H1 (cell line): ENCODE measurements around the gene MDFIC. TPM values are rescaled to one million over a fixed set of nuclear protein-coding genes. Genes with fewer than 3 reads are reported as not detected.
A peak's percentile ranks its signal among the peaks of the same experiment; 100 is the strongest.

Experiments
- CTCF ChIA-PET: fragments of 300-600 bp; sonication (Branson Sonifier 250); formaldehyde crosslinking; loops from one replicate; lab custom pipeline; 2021; ENCODE audit not compliant: partially characterized antibody; lab: Charles Lee
- POLR2A ChIA-PET: fragments of 300-600 bp; sonication (Branson Sonifier 250); formaldehyde crosslinking; loops from one replicate; lab custom pipeline; 2021; ENCODE audit warnings: inconsistent platforms; ENCODE audit not compliant: partially characterized antibody; lab: Charles Lee
- DNase-seq, 2 experiments: peaks; one replicate each; pipeline versions ENCODE4 v3.0.0 to v3.0.0-alpha.2; 2010 to 2022; ENCODE audit warnings: low spot score in 2 of 2, low read depth in 1 of 2, mixed read lengths in 1 of 2
- FAIRE-seq: peaks from 2 replicates; lab custom pipeline; 2011; peaks lifted over from hg19 to GRCh38; lab: Jason Lieb, UNC
- H2AFZ ChIP-seq: 2 replicates; pipeline ENCODE4 v1.8.1; 2012; ENCODE audit warnings: low read length, inconsistent platforms
- H2AK5ac ChIP-seq: 2 replicates; pipeline ENCODE4 v1.6.1; 2013; ENCODE audit warnings: low read depth, low read length
- H2BK120ac ChIP-seq: replicated peaks from 2 replicates; pipeline ENCODE3; 2013; ENCODE audit warnings: low read depth, low read length, inconsistent platforms
- H2BK12ac ChIP-seq: 2 replicates; pipeline ENCODE4 v1.6.1; 2013; ENCODE audit warnings: low read depth, low read length
- H2BK15ac ChIP-seq: 2 replicates; pipeline ENCODE4 v1.6.1; 2013; ENCODE audit warnings: low read length
- H2BK20ac ChIP-seq: 2 replicates; pipeline ENCODE4 v1.6.1; 2013; ENCODE audit warnings: low read length
- H2BK5ac ChIP-seq: 2 replicates; pipeline ENCODE4 v1.6.1; 2013; ENCODE audit warnings: low read depth, low read length
- H3K14ac ChIP-seq: 2 replicates; pipeline ENCODE4 v1.6.1; 2013; ENCODE audit warnings: inconsistent platforms; ENCODE audit not compliant: insufficient read length
- H3K18ac ChIP-seq: 2 replicates; pipeline ENCODE4 v1.6.1; 2013; ENCODE audit warnings: low read length; ENCODE audit errors: extremely low read depth
- H3K23ac ChIP-seq: 2 replicates; pipeline ENCODE4 v1.6.1; 2013; ENCODE audit warnings: inconsistent platforms; ENCODE audit not compliant: insufficient read length
- H3K23me2 ChIP-seq: 2 replicates; pipeline ENCODE4 v1.6.1; 2013; ENCODE audit warnings: low read depth, low read length
- H3K27ac ChIP-seq: 2 replicates; pipeline ENCODE4 v1.6.1; 2011; ENCODE audit warnings: low read depth, low read length, inconsistent platforms
- H3K27me3 ChIP-seq, 4 experiments: replicated peaks in 1 of 4; 1 replicate in 1 of 4; 2 replicates in 3 of 4; pipeline versions ENCODE4 v1.6.1 to v1.8.1; 2011 to 2013; ENCODE audit warnings: low read length in 3 of 4, mild to moderate bottlenecking in 3 of 4, inconsistent platforms in 2 of 4, mixed read lengths in 2 of 4, moderate library complexity in 1 of 4; ENCODE audit not compliant: control insufficient read depth in 3 of 4, insufficient read depth in 3 of 4; ENCODE audit errors: extremely low read depth in 1 of 4
- H3K36me3 ChIP-seq, 4 experiments: 2 replicates each; pipeline versions ENCODE4 v1.6.1 to v1.8.1; 2011 to 2013; ENCODE audit warnings: mild to moderate bottlenecking in 4 of 4, low read length in 3 of 4, moderate library complexity in 2 of 4, control low read depth in 1 of 4, inconsistent platforms in 1 of 4; ENCODE audit not compliant: insufficient read depth in 4 of 4, control insufficient read depth in 2 of 4
- H3K4ac ChIP-seq: replicated peaks from 2 replicates; pipeline ENCODE3; 2013; ENCODE audit warnings: low read length, low read depth, mixed read lengths, inconsistent platforms; ENCODE audit not compliant: insufficient read length
- H3K4me1 ChIP-seq, 4 experiments: replicated peaks in 1 of 4; 1 replicate in 1 of 4; 2 replicates in 3 of 4; pipeline versions ENCODE4 v1.6.1 to v1.8.1; 2011 to 2013; ENCODE audit warnings: low read length in 3 of 4, inconsistent platforms in 2 of 4, mixed read lengths in 1 of 4; ENCODE audit not compliant: insufficient read depth in 4 of 4, control insufficient read depth in 3 of 4
- H3K4me2 ChIP-seq, 2 experiments: 2 replicates each; pipeline versions ENCODE4 v1.6.1 to v1.8.1; 2011 to 2013; ENCODE audit warnings: low read depth in 2 of 2, low read length in 2 of 2, control low read depth in 1 of 2, inconsistent platforms in 1 of 2, mild to moderate bottlenecking in 1 of 2; ENCODE audit not compliant: insufficient read depth in 1 of 2
- H3K4me3 ChIP-seq, 4 experiments: fragments of 200-600, 300-600 bp in 1 of 4; sonication (generic), shearing (Covaris generic), sonication (Bioruptor Twin) in 1 of 4; 2 replicates each; pipeline versions ENCODE4 v1.5.1 to v1.8.1; 2011 to 2016; ENCODE audit warnings: low read length in 4 of 4, low read depth in 3 of 4, control low read depth in 2 of 4, inconsistent platforms in 2 of 4, mild to moderate bottlenecking in 2 of 4, mixed read lengths in 1 of 4, moderate library complexity in 1 of 4; ENCODE audit not compliant: insufficient read depth in 2 of 4; ENCODE audit errors: extremely low read depth in 1 of 4
- H3K56ac ChIP-seq: replicated peaks from 2 replicates; pipeline ENCODE3; 2013; ENCODE audit warnings: low read depth, mild to moderate bottlenecking, mixed read lengths, low read length, inconsistent platforms; ENCODE audit not compliant: insufficient read length
- H3K79me1 ChIP-seq: 2 replicates; pipeline ENCODE4 v1.6.1; 2013; ENCODE audit warnings: low read depth, low read length, control low read depth
- H3K79me2 ChIP-seq, 2 experiments: 2 replicates each; pipeline versions ENCODE4 v1.6.1 to v1.8.1; 2012 to 2013; ENCODE audit warnings: low read length in 2 of 2, mild to moderate bottlenecking in 2 of 2, inconsistent platforms in 1 of 2; ENCODE audit not compliant: insufficient read depth in 2 of 2, control insufficient read depth in 1 of 2
- H3K9ac ChIP-seq, 4 experiments: replicated peaks in 1 of 4; 1 replicate in 1 of 4; 2 replicates in 3 of 4; pipeline versions ENCODE4 v1.6.1 to v1.8.1; 2011 to 2013; ENCODE audit warnings: low read depth in 3 of 4, low read length in 3 of 4, control low read depth in 2 of 4, mild to moderate bottlenecking in 2 of 4, moderate library complexity in 2 of 4, inconsistent platforms in 1 of 4; ENCODE audit errors: extremely low read depth in 1 of 4
- H3K9me3 ChIP-seq, 2 experiments: 2 replicates each; pipeline versions ENCODE4 v1.6.1 to v1.8.1; 2012 to 2013; ENCODE audit warnings: mild to moderate bottlenecking in 2 of 2, moderate library complexity in 2 of 2, control low read depth in 1 of 2, inconsistent platforms in 1 of 2, low read depth in 1 of 2, low read length in 1 of 2, mixed read lengths in 1 of 2; ENCODE audit not compliant: insufficient read depth in 2 of 2
- H4K20me1 ChIP-seq, 2 experiments: replicated peaks in 1 of 2; 2 replicates each; pipeline versions ENCODE3 to v1.8.1; 2011 to 2013; ENCODE audit warnings: inconsistent platforms in 2 of 2, low read length in 2 of 2, mild to moderate bottlenecking in 1 of 2; ENCODE audit not compliant: insufficient read depth in 2 of 2, control insufficient read depth in 1 of 2
- H4K5ac ChIP-seq: 2 replicates; pipeline ENCODE4 v1.6.1; 2013; ENCODE audit warnings: low read length, low read depth, mixed read lengths, inconsistent platforms; ENCODE audit not compliant: insufficient read length
- H4K8ac ChIP-seq: 2 replicates; pipeline ENCODE4 v1.8.0; 2013; ENCODE audit warnings: mild to moderate bottlenecking, moderate library complexity, low read length, inconsistent platforms; ENCODE audit not compliant: insufficient read depth; ENCODE audit errors: extremely low read depth
- H4K91ac ChIP-seq: replicated peaks from 2 replicates; pipeline ENCODE3; 2013; ENCODE audit warnings: low read length, mixed read lengths, inconsistent platforms; ENCODE audit not compliant: insufficient read length
- BRCA1 ChIP-seq: IDR thresholded peaks from 2 replicates; pipeline ENCODE4 v1.6.1; 2012; ENCODE audit warnings: low read depth, low read length, improper control_type of control experiment
- GTF2F1 ChIP-seq: IDR thresholded peaks from 2 replicates; pipeline ENCODE4 v1.6.1; 2012; ENCODE audit warnings: low read depth, low read length, improper control_type of control experiment, borderline replicate concordance
- WGBS, 2 experiments: shearing (Covaris generic) in 1 of 2; methylation state at CpG; one replicate each; pipeline versions ENCODE4 v1.1.6 to v1.1.7; 2013 to 2015; ENCODE audit warnings: low lambda C conversion rate in 2 of 2, mixed read lengths in 2 of 2, inconsistent platforms in 1 of 2, low coverage in 1 of 2, missing lambda C conversion rate in 1 of 2; ENCODE audit not compliant: insufficient replicate concordance in 2 of 2, insufficient coverage in 1 of 2, insufficient read length in 1 of 2; ENCODE audit errors: extremely low coverage in 1 of 2, missing lambda C conversion rate in 1 of 2; 5-methylcytosine and 5-hydroxymethylcytosine counted together
- polyA plus RNA-seq, 7 experiments: library from polyadenylated mRNA; depleted of rRNA in 3 of 7; stranded (reverse) in 5 of 7; unstranded in 2 of 7; fragments of >200 nt in 5 of 7; fragments of 200-250 nt in 2 of 7; gene quantifications; 1 replicate in 5 of 7; 2 replicates in 1 of 7; 4 replicates in 1 of 7; pipeline versions ENCODE4 v1.2.1 to v1.2.3, GENCODE V29; 2011 to 2013; ENCODE audit warnings: missing spikeins in 2 of 7, mixed read lengths in 2 of 7
- total RNA-seq: library from RNA; stranded (reverse); fragmentation: NEBNext Ultra II Directional; extraction: Animal tissue kit (Norgen Biotek cat#: 25700); gene quantifications from 2 replicates; pipeline ENCODE4 v1.2.1, GENCODE V29; 2021
- TF ChIP-seq, protein P1 (sequence below): IDR thresholded peaks from 2 replicates; pipeline ENCODE4 v1.6.1; 2012; ENCODE audit warnings: low read length, inconsistent platforms

The MDFIC gene
- total and polyA plus RNA-seq, 2 of the 8 experiments (the other 6 are each of a cell fraction or from before 2014, with no cell fraction given): 2.3 to 11.4 TPM

DNA sequence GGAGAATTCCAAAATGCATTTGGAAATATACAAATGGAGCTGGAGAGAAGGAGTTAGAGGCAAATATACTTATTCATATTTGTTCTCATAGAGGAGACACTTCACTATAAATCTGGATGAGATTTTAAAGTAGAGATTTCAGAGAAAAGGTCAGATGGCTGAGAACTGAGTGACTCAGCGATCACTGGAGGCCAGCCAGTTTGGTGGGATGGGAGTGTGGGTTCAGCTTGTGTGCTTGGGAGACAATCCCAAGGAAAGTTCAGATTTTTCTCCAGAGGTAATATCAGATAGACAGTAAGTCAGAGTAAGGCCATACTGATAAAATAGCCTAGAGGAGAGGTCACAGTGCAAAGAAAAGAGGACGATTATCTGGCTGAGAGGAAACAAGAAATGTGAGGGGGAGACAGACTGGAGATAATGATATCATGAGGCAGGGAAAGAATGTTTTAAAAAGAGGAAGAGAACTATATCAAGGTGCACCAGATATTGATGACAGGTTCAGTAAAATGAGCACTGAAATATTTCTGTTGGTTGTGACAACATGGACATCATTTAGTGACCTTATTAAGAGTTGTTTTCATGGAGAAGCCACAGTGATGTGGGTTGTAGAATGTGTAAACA lies 67.0 kb downstream of the MDFIC start:
- 91% methylated on average over 2 of the region's 2 CpGs; no CpG with 5 or more reads in 1 of the 2 experiments for WGBS, 2 experiments
- H2AK5ac ChIP-seq: no peak overlapping the region
- no peak overlapping the region for H4K91ac ChIP-seq
- H3K36me3 ChIP-seq: no peaks in the 10 kb centered on the region
- H3K9ac ChIP-seq: no peak overlapping the region
- DNase-seq (no peak), FAIRE-seq (no peak)
- no peak overlapping the region for H3K4me3 ChIP-seq
- no peak overlapping the region for H2BK5ac ChIP-seq
- H3K27me3 ChIP-seq: no peaks in the 10 kb centered on the region
- H3K4ac ChIP-seq: no peak overlapping the region
- no peak overlapping the region for H3K27ac ChIP-seq
- no peak overlapping the region for H3K56ac ChIP-seq
- no peak overlapping the region for H2BK20ac ChIP-seq
- H3K9me3 ChIP-seq: no peaks in the 10 kb centered on the region
- H3K18ac ChIP-seq: peak overlapping the region; percentile 21; the same call in 1 of the 2 replicates
- no peak overlapping the region for H3K4me2 ChIP-seq
- H2BK120ac ChIP-seq: no peak overlapping the region
- H4K5ac ChIP-seq: no peak overlapping the region
- H3K4me1 ChIP-seq: peaks cover 2 to 11% (median 3%) of the 10 kb centered on the region in 4 experiments; a peak in 5 of 7 replicates
- no peak overlapping the region for H3K14ac ChIP-seq
- POLR2A ChIA-PET: no interaction called here
- H4K20me1 ChIP-seq: no peaks in the 10 kb centered on the region
- no peaks in the 10 kb centered on the region for H3K23me2 ChIP-seq
- no peaks in the 10 kb centered on the region for H3K79me1 ChIP-seq
- H3K23ac ChIP-seq: no peak overlapping the region
- no peak overlapping the region for H2BK15ac ChIP-seq
- H4K8ac ChIP-seq: no peak overlapping the region
- no peak overlapping the region for H2BK12ac ChIP-seq
- no peak overlapping the region for H2AFZ ChIP-seq
- CTCF ChIA-PET: interaction anchor here (1.9 kb wide), 1 partner anchor 124 kb away, joined by 5 read pairs; no protein-coding TSS in a partner anchor
- H3K79me2 ChIP-seq: no peaks in the 10 kb centered on the region
- TF ChIP-seq BRCA1: no peak
- TF ChIP-seq, protein P1, sequence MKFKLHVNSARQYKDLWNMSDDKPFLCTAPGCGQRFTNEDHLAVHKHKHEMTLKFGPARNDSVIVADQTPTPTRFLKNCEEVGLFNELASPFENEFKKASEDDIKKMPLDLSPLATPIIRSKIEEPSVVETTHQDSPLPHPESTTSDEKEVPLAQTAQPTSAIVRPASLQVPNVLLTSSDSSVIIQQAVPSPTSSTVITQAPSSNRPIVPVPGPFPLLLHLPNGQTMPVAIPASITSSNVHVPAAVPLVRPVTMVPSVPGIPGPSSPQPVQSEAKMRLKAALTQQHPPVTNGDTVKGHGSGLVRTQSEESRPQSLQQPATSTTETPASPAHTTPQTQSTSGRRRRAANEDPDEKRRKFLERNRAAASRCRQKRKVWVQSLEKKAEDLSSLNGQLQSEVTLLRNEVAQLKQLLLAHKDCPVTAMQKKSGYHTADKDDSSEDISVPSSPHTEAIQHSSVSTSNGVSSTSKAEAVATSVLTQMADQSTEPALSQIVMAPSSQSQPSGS: no peak
- TF ChIP-seq GTF2F1: no peak
